ENCODE data around the gene CORT.
"Not testable (repeated sequence)": the region's sequence is repeated elsewhere in the genome, so short reads cannot be mapped to it uniquely, and the experiment has no call there.

CORT gene

DNA sequence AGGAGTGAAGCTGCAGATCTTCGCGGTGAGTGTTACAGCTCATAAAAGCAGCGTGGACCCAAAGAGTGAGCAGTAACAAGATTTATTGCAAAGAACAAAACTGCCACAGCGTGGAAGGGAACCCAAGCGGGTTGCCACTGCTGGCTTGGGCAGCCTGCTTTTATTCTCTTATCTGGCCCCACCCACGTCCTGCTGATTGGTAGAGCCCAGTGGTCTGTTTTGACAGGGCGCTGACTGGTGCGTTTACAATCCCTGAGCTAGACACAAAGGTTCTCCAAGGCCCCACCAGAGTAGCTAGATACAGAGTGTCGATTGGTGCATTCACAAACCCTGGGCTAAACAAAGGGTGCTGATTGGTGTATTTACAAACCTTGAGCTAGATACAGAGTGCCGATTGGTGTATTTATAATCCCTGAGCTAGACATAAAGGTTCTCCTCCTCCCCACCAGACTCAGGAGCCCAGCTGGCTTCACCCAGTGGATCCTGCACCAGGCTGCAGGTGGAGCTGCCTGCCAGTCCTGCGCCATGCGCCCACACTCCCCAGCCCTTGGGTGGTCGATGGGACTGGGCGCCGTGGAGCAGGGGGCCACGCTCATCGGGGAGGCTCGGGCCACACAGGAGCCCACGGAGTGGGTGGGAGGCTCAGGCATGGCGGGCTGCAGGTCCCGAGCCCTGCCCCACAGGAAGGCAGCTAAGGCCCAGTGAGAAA is 23.9 kb upstream of the CORT start:
- not testable (repeated sequence) for H3K4me1 ChIP-seq (ENCODE audit: control insufficient read depth, insufficient read depth, low read length); H3K27ac ChIP-seq (ENCODE audit: low read depth, low read length); H3K36me3 ChIP-seq (ENCODE audit: control insufficient read depth, insufficient read depth, low read length); H3K9ac ChIP-seq (ENCODE audit: low read length); H3K4me3 ChIP-seq (ENCODE audit: low read depth, low read length); H3K9me3 ChIP-seq (ENCODE audit: control insufficient read depth, insufficient read depth, low read depth, low read length); H3K27me3 ChIP-seq (ENCODE audit: control insufficient read depth, insufficient read depth, low read length)

GRCh38 chr1:10426535-10426848 is 23.3 kb upstream of the CORT start:
- H3K4me1 ChIP-seq (ENCODE audit: control insufficient read depth, insufficient read depth, low read length); H3K9me3 ChIP-seq (ENCODE audit: control insufficient read depth, insufficient read depth, low read depth, low read length); H3K36me3 ChIP-seq (ENCODE audit: control insufficient read depth, insufficient read depth, low read length); H3K9ac ChIP-seq (ENCODE audit: low read length); H3K27ac ChIP-seq (ENCODE audit: low read depth, low read length); H3K4me3 ChIP-seq (ENCODE audit: low read depth, low read length); H3K27me3 ChIP-seq (ENCODE audit: control insufficient read depth, insufficient read depth, low read length): not testable (repeated sequence)

DNA sequence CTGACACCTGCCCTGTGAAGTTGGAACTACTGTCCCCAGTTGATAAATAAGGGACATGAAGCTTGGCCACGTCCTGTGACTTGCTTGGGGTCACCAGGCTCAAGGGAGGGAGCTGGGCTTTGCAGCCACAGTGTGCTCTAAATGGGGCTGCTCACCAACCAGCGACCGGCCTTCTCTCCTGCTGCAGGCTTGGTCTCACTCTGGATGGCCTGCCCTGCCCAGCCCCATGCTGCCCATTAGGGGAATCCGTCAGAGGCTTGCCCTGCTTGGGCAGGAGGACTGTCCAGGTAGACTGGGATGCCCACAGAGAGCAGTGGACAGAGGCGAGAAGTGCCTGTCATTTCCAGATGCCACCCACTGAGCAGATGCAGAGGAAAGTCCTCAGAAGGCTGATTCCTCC is 20.8 kb upstream of the CORT start:
- Histone ChIP-seq H3K4me3 (ENCODE audit: low read depth, low read length) (no peak overlapping the region), H3K4me1 (ENCODE audit: control insufficient read depth, insufficient read depth, low read length) (peaks cover 8% of the 10 kb centered on the region), H3K27ac (ENCODE audit: low read depth, low read length) (no peak overlapping the region), H3K9me3 (ENCODE audit: control insufficient read depth, insufficient read depth, low read depth, low read length) (no peaks in the 10 kb centered on the region), H3K9ac (ENCODE audit: low read length) (no peak overlapping the region), H3K36me3 (ENCODE audit: control insufficient read depth, insufficient read depth, low read length) (no peaks in the 10 kb centered on the region), H3K27me3 (ENCODE audit: control insufficient read depth, insufficient read depth, low read length) (no peaks in the 10 kb centered on the region)

DNA sequence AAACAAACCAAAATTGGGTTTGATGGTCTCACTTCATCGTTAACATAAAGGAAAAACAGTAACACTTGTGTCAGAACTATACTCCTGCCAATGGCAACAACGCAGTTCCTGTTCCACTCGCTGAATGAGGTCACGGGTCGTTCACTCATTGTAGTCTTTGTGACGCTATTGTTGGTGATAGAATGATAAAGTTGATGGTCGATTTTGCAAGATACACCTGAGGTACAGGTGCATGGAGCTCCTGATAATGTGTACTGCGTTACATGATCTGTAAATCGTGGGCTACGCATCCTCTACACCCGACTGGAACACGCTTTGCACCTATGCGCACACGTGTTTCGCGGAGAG is 20.0 kb upstream of the CORT start:
- Histone ChIP-seq H3K9ac (ENCODE audit: low read length) (peak overlapping the region; percentile 93), H3K36me3 (ENCODE audit: control insufficient read depth, insufficient read depth, low read length) (no peaks in the 10 kb centered on the region), H3K27me3 (ENCODE audit: control insufficient read depth, insufficient read depth, low read length) (no peaks in the 10 kb centered on the region), H3K9me3 (ENCODE audit: control insufficient read depth, insufficient read depth, low read depth, low read length) (no peaks in the 10 kb centered on the region), H3K4me3 (ENCODE audit: low read depth, low read length) (peak overlapping the region; percentile 96), H3K4me1 (ENCODE audit: control insufficient read depth, insufficient read depth, low read length) (peaks cover 8% of the 10 kb centered on the region), H3K27ac (ENCODE audit: low read depth, low read length) (no peak overlapping the region)

DNA sequence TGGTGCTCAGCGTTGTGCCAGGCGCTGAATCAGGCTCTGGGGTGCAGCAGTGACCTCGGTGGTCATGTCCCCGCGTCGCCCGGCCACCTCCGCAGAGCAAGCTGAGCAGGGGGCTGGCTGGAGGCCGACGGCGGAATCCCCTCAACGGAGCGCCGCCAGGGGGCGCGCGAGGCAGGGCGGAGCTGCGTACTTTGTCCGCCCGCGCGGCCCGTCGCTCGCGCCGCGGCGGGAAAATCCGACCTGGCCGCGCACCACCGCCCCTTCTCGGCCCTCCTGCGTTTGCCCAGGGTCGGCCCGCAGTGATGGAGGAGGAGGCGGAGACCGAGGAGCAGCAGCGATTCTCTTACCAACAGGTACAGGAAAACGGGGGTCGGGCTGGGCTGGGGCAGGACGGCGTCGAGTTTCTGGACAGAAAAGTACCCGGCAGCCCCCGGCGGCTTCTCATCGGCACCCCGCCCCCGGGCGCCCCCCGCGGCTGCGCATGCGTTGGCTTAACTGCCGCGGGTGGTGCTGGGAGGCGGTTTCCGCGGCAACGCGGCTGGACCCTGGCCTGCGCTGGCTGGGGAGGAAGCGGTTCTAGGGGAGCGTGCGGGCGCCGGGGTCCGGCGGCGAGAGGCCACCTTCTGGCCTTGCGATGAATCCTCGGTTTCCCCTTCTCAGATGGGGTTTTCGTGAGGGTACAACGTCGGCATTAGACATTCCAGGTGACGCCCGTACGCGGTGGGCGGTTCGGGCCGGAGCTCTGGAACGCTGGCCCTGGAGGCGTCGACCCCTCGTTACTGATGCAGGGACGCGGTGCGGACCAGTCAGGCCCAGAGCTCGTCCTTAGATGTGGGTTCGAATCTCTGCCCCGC is 19.4 kb upstream of the CORT start, which contains the start of gene CENPS:
CENPS (plus strand) TSS at position 218 of the 854 bp plus-strand sequence; CDS start at position 303, 85 bp downstream.
- H3K27ac ChIP-seq (ENCODE audit: low read depth, low read length), result peak within 1 kb of the TSS; percentile 93
- no peaks in the 10 kb centered on the region for H3K36me3 ChIP-seq (ENCODE audit: control insufficient read depth, insufficient read depth, low read length)
- H3K9me3 ChIP-seq (ENCODE audit: control insufficient read depth, insufficient read depth, low read depth, low read length), result no peaks in the 10 kb centered on the region
- H3K27me3 ChIP-seq (ENCODE audit: control insufficient read depth, insufficient read depth, low read length), result no peaks in the 10 kb centered on the region
- peaks cover 8% of the 10 kb centered on the region for H3K4me1 ChIP-seq (ENCODE audit: control insufficient read depth, insufficient read depth, low read length)
- peak within 1 kb of the TSS; percentile 96 for H3K4me3 ChIP-seq (ENCODE audit: low read depth, low read length)
- peak within 1 kb of the TSS; percentile 93 for H3K9ac ChIP-seq (ENCODE audit: low read length)

DNA sequence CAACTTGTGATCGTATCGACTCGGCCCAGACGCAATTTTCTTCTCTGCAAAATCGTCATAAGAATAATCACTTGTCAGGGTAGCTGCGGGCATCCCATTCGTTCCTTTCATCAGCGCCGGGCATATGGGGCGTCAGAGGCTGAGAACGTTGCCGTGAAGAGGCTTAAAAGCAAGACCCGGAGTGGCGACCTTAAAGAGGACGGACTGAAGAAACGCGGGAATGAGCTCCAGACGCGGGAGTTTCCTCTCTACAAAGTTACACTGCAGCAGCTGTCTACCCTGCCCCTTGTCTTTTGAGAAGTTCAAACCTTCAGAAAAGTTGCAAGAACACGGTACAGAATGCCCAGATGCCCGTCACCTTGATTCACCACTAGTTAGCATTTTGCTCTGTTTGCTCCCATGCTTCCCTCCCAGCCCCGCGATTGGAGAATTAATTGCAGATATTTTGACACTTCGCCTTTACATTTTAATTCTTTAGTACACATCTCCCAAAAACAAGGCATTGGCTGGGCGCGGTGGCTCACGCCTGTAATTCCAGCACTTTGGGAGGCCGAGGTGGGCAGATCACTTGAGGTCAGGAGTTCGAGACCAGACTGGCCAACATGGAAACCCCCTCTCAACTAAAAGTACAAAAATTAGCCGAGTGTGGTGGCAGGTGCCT is 18.6 kb upstream of the CORT start:
- Histone ChIP-seq H3K4me3 (ENCODE audit: low read depth, low read length) (peak overlapping the region; percentile 96), H3K4me1 (ENCODE audit: control insufficient read depth, insufficient read depth, low read length) (peaks cover 8% of the 10 kb centered on the region), H3K9ac (ENCODE audit: low read length) (peak overlapping the region; percentile 93), H3K27ac (ENCODE audit: low read depth, low read length) (peak overlapping the region; percentile 93; the same call in 1 of the 2 replicates), H3K27me3 (ENCODE audit: control insufficient read depth, insufficient read depth, low read length) (no peaks in the 10 kb centered on the region), H3K9me3 (ENCODE audit: control insufficient read depth, insufficient read depth, low read depth, low read length) (no peaks in the 10 kb centered on the region), H3K36me3 (ENCODE audit: control insufficient read depth, insufficient read depth, low read length) (no peaks in the 10 kb centered on the region)

DNA sequence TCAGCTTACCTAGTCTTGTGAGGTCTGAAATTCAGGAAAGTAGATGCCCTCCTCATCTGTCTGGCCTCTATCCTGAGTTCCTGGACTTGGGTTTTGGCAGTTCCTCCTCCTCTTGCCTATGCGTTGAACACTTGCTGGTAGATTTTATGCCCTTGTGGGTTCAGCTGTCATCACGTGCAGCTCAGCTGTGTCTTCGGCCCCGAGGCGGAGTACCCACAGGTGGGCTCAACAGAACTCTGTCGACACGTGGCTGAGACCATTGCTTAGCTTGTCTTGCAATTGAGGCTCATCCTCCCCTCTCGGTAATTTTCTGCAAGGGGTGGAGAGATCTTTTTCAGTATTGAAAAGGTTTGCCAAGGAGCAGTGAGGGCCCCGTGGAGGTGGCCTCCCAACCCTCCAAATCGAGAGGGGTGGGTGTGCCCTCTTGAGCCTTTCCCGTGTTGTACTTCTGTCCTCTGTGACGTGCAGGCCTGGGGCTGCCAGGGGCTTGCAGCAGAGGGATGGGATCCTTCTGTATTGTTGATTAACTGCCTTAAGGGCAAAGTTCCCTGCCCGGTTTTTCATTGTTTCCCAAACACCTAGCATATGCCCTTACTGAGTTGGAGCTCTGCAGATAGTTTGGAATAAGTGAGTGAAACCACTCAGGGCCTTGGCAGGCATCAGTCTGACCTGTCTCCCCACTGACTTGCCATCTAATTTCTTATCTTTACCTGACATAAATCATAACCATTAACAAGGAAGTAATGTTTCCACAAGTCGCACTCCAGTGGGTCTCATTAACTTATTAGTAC is 16.7 kb upstream of the CORT start:
- H3K27ac ChIP-seq (ENCODE audit: low read depth, low read length), result no peak overlapping the region
- H3K9ac ChIP-seq (ENCODE audit: low read length), result no peak overlapping the region
- H3K4me3 ChIP-seq (ENCODE audit: low read depth, low read length), result no peak overlapping the region

DNA sequence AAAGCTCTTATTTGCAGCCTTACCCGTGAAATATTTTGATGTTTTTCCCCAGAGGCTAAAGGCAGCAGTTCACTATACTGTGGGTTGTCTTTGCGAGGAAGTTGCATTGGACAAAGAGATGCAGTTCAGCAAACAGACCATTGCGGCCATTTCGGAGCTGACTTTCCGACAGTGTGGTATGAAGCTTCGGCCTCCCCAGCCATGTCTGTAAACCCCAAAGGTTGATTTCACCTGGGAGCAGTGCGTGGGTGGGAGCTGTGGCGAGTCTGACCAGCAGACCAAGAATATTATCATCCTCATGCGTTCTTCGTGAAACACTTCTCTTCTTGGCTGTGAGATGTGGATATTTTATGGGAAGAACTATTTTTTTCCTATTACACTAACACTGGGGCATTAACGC is 16.0 kb upstream of the CORT start:
- no peaks in the 10 kb centered on the region for H3K9me3 ChIP-seq (ENCODE audit: control insufficient read depth, insufficient read depth, low read depth, low read length)
- H3K27ac ChIP-seq (ENCODE audit: low read depth, low read length), result no peak overlapping the region
- no peak overlapping the region for H3K4me3 ChIP-seq (ENCODE audit: low read depth, low read length)
- H3K9ac ChIP-seq (ENCODE audit: low read length), result no peak overlapping the region
- H3K36me3 ChIP-seq (ENCODE audit: control insufficient read depth, insufficient read depth, low read length), result no peaks in the 10 kb centered on the region
- peaks cover 8% of the 10 kb centered on the region for H3K4me1 ChIP-seq (ENCODE audit: control insufficient read depth, insufficient read depth, low read length)
- no peaks in the 10 kb centered on the region for H3K27me3 ChIP-seq (ENCODE audit: control insufficient read depth, insufficient read depth, low read length)

More for the DNA sequence above, 16.7 kb upstream of the CORT start:
- H3K27me3 ChIP-seq (ENCODE audit: control insufficient read depth, insufficient read depth, low read length), result no peaks in the 10 kb centered on the region
- no peaks in the 10 kb centered on the region for H3K36me3 ChIP-seq (ENCODE audit: control insufficient read depth, insufficient read depth, low read length)
- no peaks in the 10 kb centered on the region for H3K9me3 ChIP-seq (ENCODE audit: control insufficient read depth, insufficient read depth, low read depth, low read length)
- peaks cover 8% of the 10 kb centered on the region for H3K4me1 ChIP-seq (ENCODE audit: control insufficient read depth, insufficient read depth, low read length)

DNA sequence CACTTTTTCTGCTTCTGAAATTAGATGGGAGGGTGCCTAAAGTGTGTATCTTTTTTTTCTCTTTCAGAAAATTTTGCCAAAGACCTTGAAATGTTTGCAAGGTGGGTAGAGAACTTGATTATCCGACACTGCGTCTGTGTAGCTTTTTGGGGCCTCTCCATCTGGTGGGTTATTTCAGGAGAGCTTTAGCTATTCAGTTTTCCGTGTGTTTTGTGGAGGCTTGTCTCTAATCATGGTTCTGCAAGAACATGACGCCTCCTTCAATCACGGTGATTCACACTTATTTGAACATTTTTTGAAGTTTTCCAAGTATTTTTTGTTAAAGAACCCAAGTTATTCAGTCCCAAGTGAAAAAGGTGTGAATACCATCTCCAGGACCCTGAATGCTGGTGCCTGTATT is 15.2 kb upstream of the CORT start:
- H3K4me1 ChIP-seq (ENCODE audit: control insufficient read depth, insufficient read depth, low read length), result peaks cover 8% of the 10 kb centered on the region

GRCh38 chr1:10437052-10437451 is 12.8 kb upstream of the CORT start:
- Histone ChIP-seq H3K9ac (ENCODE audit: low read length) (no peak overlapping the region), H3K27ac (ENCODE audit: low read depth, low read length) (no peak overlapping the region), H3K9me3 (ENCODE audit: control insufficient read depth, insufficient read depth, low read depth, low read length) (no peaks in the 10 kb centered on the region)

More for the DNA sequence above, 15.2 kb upstream of the CORT start:
- Histone ChIP-seq H3K27ac (ENCODE audit: low read depth, low read length) (no peak overlapping the region), H3K9ac (ENCODE audit: low read length) (no peak overlapping the region), H3K4me3 (ENCODE audit: low read depth, low read length) (no peak overlapping the region), H3K27me3 (ENCODE audit: control insufficient read depth, insufficient read depth, low read length) (no peaks in the 10 kb centered on the region), H3K36me3 (ENCODE audit: control insufficient read depth, insufficient read depth, low read length) (no peaks in the 10 kb centered on the region), H3K9me3 (ENCODE audit: control insufficient read depth, insufficient read depth, low read depth, low read length) (no peaks in the 10 kb centered on the region)

More at GRCh38 chr1:10437052-10437451, 12.8 kb upstream of the CORT start:
- Histone ChIP-seq H3K36me3 (ENCODE audit: control insufficient read depth, insufficient read depth, low read length) (no peaks in the 10 kb centered on the region), H3K27me3 (ENCODE audit: control insufficient read depth, insufficient read depth, low read length) (no peaks in the 10 kb centered on the region), H3K4me3 (ENCODE audit: low read depth, low read length) (no peak overlapping the region), H3K4me1 (ENCODE audit: control insufficient read depth, insufficient read depth, low read length) (peaks cover 5% of the 10 kb centered on the region)

All from HUES6 (cell line).